HepG2 (cell line): ENCODE measurements around the gene SREBF1. TPM values are rescaled to one million over a fixed set of nuclear protein-coding genes. Genes with fewer than 3 reads are reported as not detected.

Source experiments
- ATAC-seq: fragments of 200-7000 bp; cut with Tn5 transposase; 3 replicates; pipeline ENCODE4 v1.9.1; 2020; ENCODE audit warnings: mild to moderate bottlenecking, moderate library complexity
- BruUV-seq: library from RNA; stranded (reverse); fragments of 400-500 nt; replicated peaks from 2 replicates; lab custom pipeline; 2021; lab: Mats Ljungman, UMichigan
- CTCF ChIA-PET: fragments of 300-600 bp; formaldehyde crosslinking; extraction: SDS; loops from one replicate; lab custom pipeline; 2021; ENCODE audit warnings: low total read pairs, inconsistent platforms, low intra/inter-chr PET ratio; lab: Yijun Ruan, JAX
- POLR2A ChIA-PET: fragments of 350-600 bp; sonication (Branson Sonifier 250); formaldehyde crosslinking; loops from one replicate; lab custom pipeline; 2020; ENCODE audit warnings: antibody characterized with exemption, inconsistent platforms; lab: Yijun Ruan, JAX
- DNase-seq: peaks from one replicate; pipeline ENCODE4 v3.0.0-alpha.2; 2015; ENCODE audit warnings: low spot score
- FAIRE-seq: peaks from 3 replicates; lab custom pipeline; 2011; peaks lifted over from hg19 to GRCh38; lab: Jason Lieb, UNC
- H2AFZ ChIP-seq: one replicate; pipeline ENCODE4 v1.6.1; 2011; ENCODE audit warnings: low read length, inconsistent platforms
- H3K27ac ChIP-seq: fragments of 300-600 bp; 3 replicates; pipeline ENCODE4 v1.8.0; 2011; ENCODE audit warnings: mixed run types, mild to moderate bottlenecking, mixed read lengths, low read length, inconsistent platforms; ENCODE audit not compliant: insufficient read depth; ENCODE audit errors: extremely low read length
- H3K27me3 ChIP-seq, 2 experiments: fragments of 200-600 bp in 1 of 2; 2 replicates in 1 of 2; 3 replicates in 1 of 2; pipeline versions ENCODE4 v1.6.0 to v1.8.0; 2011; ENCODE audit warnings: low read length in 2 of 2, mild to moderate bottlenecking in 2 of 2, moderate library complexity in 2 of 2, inconsistent platforms in 1 of 2; ENCODE audit not compliant: insufficient read depth in 2 of 2, control insufficient read depth in 1 of 2
- H3K36me3 ChIP-seq, 2 experiments: fragments of 200-600 bp in 1 of 2; replicated peaks in 1 of 2; 2 replicates in 1 of 2; 3 replicates in 1 of 2; pipeline versions ENCODE4 v1.5.1 to v1.8.0; 2011; ENCODE audit warnings: low read length in 2 of 2, inconsistent platforms in 1 of 2; ENCODE audit not compliant: insufficient read depth in 2 of 2, control insufficient read depth in 1 of 2
- H3K4me1 ChIP-seq: 2 replicates; pipeline ENCODE4 v1.5.1; 2012; ENCODE audit warnings: low read length, inconsistent platforms; ENCODE audit not compliant: insufficient read depth
- H3K4me2 ChIP-seq: 2 replicates; pipeline ENCODE4 v1.6.0; 2011; ENCODE audit warnings: low read depth, low read length, inconsistent platforms
- H3K4me3 ChIP-seq, 3 experiments: fragments of 200-600 bp in 1 of 3; sonication (generic), shearing (Covaris generic) in 1 of 3; replicated peaks in 1 of 3; 2 replicates each; pipeline ENCODE4 v1.5.1; 2011 to 2016; ENCODE audit warnings: low read length in 3 of 3, inconsistent platforms in 2 of 3, low read depth in 2 of 3, mild to moderate bottlenecking in 2 of 3, control low read depth in 1 of 3, mixed read lengths in 1 of 3; ENCODE audit not compliant: insufficient read depth in 1 of 3
- H3K79me2 ChIP-seq: one replicate; pipeline ENCODE4 v1.6.1; 2011; ENCODE audit warnings: low read length, inconsistent platforms; ENCODE audit not compliant: insufficient read depth
- H3K9ac ChIP-seq: 2 replicates; pipeline ENCODE4 v1.6.0; 2011; ENCODE audit warnings: mild to moderate bottlenecking, low read depth, low read length, inconsistent platforms; ENCODE audit not compliant: insufficient read depth
- H3K9me3 ChIP-seq: 2 replicates; pipeline ENCODE4 v1.5.1; 2012; ENCODE audit warnings: mild to moderate bottlenecking, low read length
- H4K20me1 ChIP-seq: 2 replicates; pipeline ENCODE4 v1.6.0; 2011; ENCODE audit warnings: inconsistent platforms, mild to moderate bottlenecking, low read length, moderate library complexity; ENCODE audit not compliant: insufficient read depth
- DNMT1 ChIP-seq: sonication (generic); formaldehyde crosslinking; IDR thresholded peaks from 2 replicates; pipeline ENCODE4 v1.5.1; 2020; ENCODE audit warnings: mild to moderate bottlenecking, missing genetic modification reagents
- JARID2 ChIP-seq: sonication (generic); formaldehyde crosslinking; IDR thresholded peaks from 2 replicates; pipeline ENCODE4 v1.8.1; 2023; ENCODE audit warnings: missing genetic modification reagents, inconsistent platforms; ENCODE audit not compliant: insufficient replicate concordance
- POLR2AphosphoS5 ChIP-seq: IDR thresholded peaks from 2 replicates; pipeline ENCODE4 v1.6.1; 2012; ENCODE audit warnings: low read depth, low read length
- SMAD1 ChIP-seq: sonication (generic); formaldehyde crosslinking; IDR thresholded peaks from 2 replicates; pipeline ENCODE4 v1.4.0; 2020; ENCODE audit warnings: missing genetic modification reagents, low read depth, mild to moderate bottlenecking, borderline replicate concordance
- YY1 ChIP-seq: IDR thresholded peaks from 2 replicates; pipeline ENCODE4 v1.6.1; 2011; ENCODE audit warnings: low read length, low read depth, moderate library complexity, mild to moderate bottlenecking; ENCODE audit not compliant: insufficient read depth, insufficient replicate concordance
- ZNF101 ChIP-seq: sonication (generic); formaldehyde crosslinking; IDR thresholded peaks from 2 replicates; pipeline ENCODE4 v1.4.0; 2020; ENCODE audit warnings: mild to moderate bottlenecking, low read depth, missing genetic modification reagents, borderline replicate concordance
- WGBS: methylation state at CpG from one replicate; pipeline ENCODE4 v1.1.6; 2017; ENCODE audit warnings: low lambda C conversion rate; 5-methylcytosine and 5-hydroxymethylcytosine counted together
- in situ Hi-C: cut with HindIII; loops from 2 replicates; pipeline ENCODE4 v1.10.0; 2017; ENCODE audit warnings: low pct_unique_long_range_greater_than_20kb; ENCODE audit not compliant: extremely low pct_ligation_motif_present
- intact Hi-C: fragments of 100-400 bp; cut with micrococcal nuclease; formaldehyde crosslinking; loops from one replicate; pipeline ENCODE4 v1.10.0; 2022; ENCODE audit not compliant: unreplicated experiment
- polyA plus RNA-seq, 8 experiments: library from polyadenylated mRNA; depleted of rRNA in 3 of 8; stranded (reverse) in 7 of 8; unstranded in 1 of 8; fragments of >200 nt; fragmentation: Illumina TruSeq in 4 of 8; extraction: Trizol in 4 of 8; gene quantifications; 2 replicates each; pipeline versions ENCODE4 v1.2.1 to v1.2.3, GENCODE V29; 2011 to 2016; ENCODE audit warnings: low read depth in 4 of 8, missing spikeins in 1 of 8, mixed read lengths in 1 of 8; ENCODE audit not compliant: insufficient read depth in 1 of 8
- total RNA-seq, 5 experiments: library from RNA; depleted of rRNA; stranded (reverse); fragments of >200 nt; fragmentation: Illumina TruSeq; extraction: Trizol; gene quantifications; 2 replicates each; pipeline ENCODE4 v1.2.3, GENCODE V29; 2016; ENCODE audit warnings: low read depth in 1 of 5
- TF ChIP-seq, protein P1 (sequence below): sonication (generic); formaldehyde crosslinking; IDR thresholded peaks from 2 replicates; pipeline ENCODE4 v1.4.0; 2020; ENCODE audit warnings: missing genetic modification reagents
- TF ChIP-seq, protein P2 (sequence below): sonication (generic); formaldehyde crosslinking; IDR thresholded peaks from 2 replicates; pipeline ENCODE4 v1.5.1; 2020; ENCODE audit warnings: mild to moderate bottlenecking, missing genetic modification reagents, borderline replicate concordance

The SREBF1 gene
- total and polyA plus RNA-seq, 2 of the 13 experiments (the other 11 are each of a cell fraction or from before 2014, with no cell fraction given): 34.3 to 38.0 TPM

GRCh38 chr17:17789410-17789809, 47.4 kb downstream of the SREBF1 start:
- Histone ChIP-seq H3K4me2 (no peak overlapping the region), H3K27ac (no peak overlapping the region), H3K9me3 (no peaks in the 10 kb centered on the region), H3K4me3 (no peak overlapping the region), H3K27me3 (no peaks in the 10 kb centered on the region), H4K20me1 (peaks cover 41% of the 10 kb centered on the region; the same call in 1 of the 2 replicates), H3K9ac (no peak overlapping the region), H3K4me1 (peaks cover 42% of the 10 kb centered on the region), H3K79me2 (no peaks in the 10 kb centered on the region), H2AFZ (no peak overlapping the region), H3K36me3 (peaks cover 5 to 9% of the 10 kb centered on the region in 2 experiments; a peak in 4 of 5 replicates)
- ChIA-PET POLR2A (no interaction called here), CTCF (no interaction called here)
- DNase-seq (no peak), FAIRE-seq (no peak), ATAC-seq (no peak)
- 83% methylated on average over 2 of the region's 6 CpGs for WGBS
- TF ChIP-seq, protein P1, sequence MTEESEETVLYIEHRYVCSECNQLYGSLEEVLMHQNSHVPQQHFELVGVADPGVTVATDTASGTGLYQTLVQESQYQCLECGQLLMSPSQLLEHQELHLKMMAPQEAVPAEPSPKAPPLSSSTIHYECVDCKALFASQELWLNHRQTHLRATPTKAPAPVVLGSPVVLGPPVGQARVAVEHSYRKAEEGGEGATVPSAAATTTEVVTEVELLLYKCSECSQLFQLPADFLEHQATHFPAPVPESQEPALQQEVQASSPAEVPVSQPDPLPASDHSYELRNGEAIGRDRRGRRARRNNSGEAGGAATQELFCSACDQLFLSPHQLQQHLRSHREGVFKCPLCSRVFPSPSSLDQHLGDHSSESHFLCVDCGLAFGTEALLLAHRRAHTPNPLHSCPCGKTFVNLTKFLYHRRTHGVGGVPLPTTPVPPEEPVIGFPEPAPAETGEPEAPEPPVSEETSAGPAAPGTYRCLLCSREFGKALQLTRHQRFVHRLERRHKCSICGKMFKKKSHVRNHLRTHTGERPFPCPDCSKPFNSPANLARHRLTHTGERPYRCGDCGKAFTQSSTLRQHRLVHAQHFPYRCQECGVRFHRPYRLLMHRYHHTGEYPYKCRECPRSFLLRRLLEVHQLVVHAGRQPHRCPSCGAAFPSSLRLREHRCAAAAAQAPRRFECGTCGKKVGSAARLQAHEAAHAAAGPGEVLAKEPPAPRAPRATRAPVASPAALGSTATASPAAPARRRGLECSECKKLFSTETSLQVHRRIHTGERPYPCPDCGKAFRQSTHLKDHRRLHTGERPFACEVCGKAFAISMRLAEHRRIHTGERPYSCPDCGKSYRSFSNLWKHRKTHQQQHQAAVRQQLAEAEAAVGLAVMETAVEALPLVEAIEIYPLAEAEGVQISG (CRISPR knock-in tag): 0 out of 2 replicates have a peak, but pooled peaks have one; percentile 5
- TF ChIP-seq DNMT1 (CRISPR knock-in tag): no peak
- intact Hi-C loops (no loop called here), in situ Hi-C loops (no loop called here)
- BruUV-seq: no TSS peak

DNA sequence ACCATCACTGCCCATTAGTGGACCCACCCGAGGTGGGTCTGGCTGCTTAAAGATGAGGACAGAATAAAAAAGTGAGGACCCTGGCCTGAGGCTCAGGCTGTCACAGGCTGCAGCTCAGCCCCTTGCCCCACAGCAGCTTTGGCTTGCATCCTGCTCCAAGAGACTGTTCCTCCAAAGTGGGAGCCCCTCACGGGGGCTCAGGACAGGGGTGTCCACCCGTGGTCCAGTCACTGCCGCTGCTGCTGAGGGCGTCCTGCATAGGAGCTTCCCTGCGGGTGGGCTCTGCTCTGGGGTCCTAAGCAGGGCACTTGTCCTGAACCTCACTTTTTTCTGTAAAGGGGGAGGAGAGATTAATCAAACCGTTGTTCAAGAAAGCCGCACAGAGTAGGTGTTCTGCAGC, 47.8 kb downstream of the SREBF1 start:
- Histone ChIP-seq H3K36me3 (peaks cover under 1 to 6% of the 10 kb centered on the region in 2 experiments; a peak in 2 of 5 replicates), H4K20me1 (peaks cover 43% of the 10 kb centered on the region; the same call in 1 of the 2 replicates), H3K9me3 (no peaks in the 10 kb centered on the region), H3K4me1 (peaks cover 47% of the 10 kb centered on the region), H3K4me3 (no peak overlapping the region), H3K79me2 (no peaks in the 10 kb centered on the region), H3K9ac (no peak overlapping the region), H3K4me2 (no peak overlapping the region), H3K27me3 (no peaks in the 10 kb centered on the region), H2AFZ (no peak overlapping the region), H3K27ac (no peak overlapping the region)
- ChIA-PET POLR2A (no interaction called here), CTCF (no interaction called here)
- no peak for DNase-seq
- BruUV-seq: no TSS peak
- TF ChIP-seq ZNF101 (CRISPR knock-in tag) (no peak), JARID2 (CRISPR knock-in tag) (no peak), YY1 (no peak), POLR2AphosphoS5 (no peak), SMAD1 (CRISPR knock-in tag) (no peak)
- TF ChIP-seq, protein P2, sequence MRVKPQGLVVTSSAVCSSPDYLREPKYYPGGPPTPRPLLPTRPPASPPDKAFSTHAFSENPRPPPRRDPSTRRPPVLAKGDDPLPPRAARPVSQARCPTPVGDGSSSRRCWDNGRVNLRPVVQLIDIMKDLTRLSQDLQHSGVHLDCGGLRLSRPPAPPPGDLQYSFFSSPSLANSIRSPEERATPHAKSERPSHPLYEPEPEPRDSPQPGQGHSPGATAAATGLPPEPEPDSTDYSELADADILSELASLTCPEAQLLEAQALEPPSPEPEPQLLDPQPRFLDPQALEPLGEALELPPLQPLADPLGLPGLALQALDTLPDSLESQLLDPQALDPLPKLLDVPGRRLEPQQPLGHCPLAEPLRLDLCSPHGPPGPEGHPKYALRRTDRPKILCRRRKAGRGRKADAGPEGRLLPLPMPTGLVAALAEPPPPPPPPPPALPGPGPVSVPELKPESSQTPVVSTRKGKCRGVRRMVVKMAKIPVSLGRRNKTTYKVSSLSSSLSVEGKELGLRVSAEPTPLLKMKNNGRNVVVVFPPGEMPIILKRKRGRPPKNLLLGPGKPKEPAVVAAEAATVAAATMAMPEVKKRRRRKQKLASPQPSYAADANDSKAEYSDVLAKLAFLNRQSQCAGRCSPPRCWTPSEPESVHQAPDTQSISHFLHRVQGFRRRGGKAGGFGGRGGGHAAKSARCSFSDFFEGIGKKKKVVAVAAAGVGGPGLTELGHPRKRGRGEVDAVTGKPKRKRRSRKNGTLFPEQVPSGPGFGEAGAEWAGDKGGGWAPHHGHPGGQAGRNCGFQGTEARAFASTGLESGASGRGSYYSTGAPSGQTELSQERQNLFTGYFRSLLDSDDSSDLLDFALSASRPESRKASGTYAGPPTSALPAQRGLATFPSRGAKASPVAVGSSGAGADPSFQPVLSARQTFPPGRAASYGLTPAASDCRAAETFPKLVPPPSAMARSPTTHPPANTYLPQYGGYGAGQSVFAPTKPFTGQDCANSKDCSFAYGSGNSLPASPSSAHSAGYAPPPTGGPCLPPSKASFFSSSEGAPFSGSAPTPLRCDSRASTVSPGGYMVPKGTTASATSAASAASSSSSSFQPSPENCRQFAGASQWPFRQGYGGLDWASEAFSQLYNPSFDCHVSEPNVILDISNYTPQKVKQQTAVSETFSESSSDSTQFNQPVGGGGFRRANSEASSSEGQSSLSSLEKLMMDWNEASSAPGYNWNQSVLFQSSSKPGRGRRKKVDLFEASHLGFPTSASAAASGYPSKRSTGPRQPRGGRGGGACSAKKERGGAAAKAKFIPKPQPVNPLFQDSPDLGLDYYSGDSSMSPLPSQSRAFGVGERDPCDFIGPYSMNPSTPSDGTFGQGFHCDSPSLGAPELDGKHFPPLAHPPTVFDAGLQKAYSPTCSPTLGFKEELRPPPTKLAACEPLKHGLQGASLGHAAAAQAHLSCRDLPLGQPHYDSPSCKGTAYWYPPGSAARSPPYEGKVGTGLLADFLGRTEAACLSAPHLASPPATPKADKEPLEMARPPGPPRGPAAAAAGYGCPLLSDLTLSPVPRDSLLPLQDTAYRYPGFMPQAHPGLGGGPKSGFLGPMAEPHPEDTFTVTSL (CRISPR knock-in tag): no peak
- intact Hi-C loops (no loop called here), in situ Hi-C loops (no loop called here)
- whole genome bisulfite sequencing: 100% methylated on average over 2 of the region's 8 CpGs
- ATAC-seq: no peak
- no peak for FAIRE-seq
